GM19351 (cell line): ENCODE results near the gene LDHA.

Experiments used
- ATAC-seq: cut with Tn5 transposase; IDR thresholded peaks from one replicate; pipeline ENCODE4 v1.9.1; 2021; ENCODE audit warnings: mild to moderate bottlenecking, moderate library complexity; ENCODE audit not compliant: unreplicated experiment

LDHA gene

DNA sequence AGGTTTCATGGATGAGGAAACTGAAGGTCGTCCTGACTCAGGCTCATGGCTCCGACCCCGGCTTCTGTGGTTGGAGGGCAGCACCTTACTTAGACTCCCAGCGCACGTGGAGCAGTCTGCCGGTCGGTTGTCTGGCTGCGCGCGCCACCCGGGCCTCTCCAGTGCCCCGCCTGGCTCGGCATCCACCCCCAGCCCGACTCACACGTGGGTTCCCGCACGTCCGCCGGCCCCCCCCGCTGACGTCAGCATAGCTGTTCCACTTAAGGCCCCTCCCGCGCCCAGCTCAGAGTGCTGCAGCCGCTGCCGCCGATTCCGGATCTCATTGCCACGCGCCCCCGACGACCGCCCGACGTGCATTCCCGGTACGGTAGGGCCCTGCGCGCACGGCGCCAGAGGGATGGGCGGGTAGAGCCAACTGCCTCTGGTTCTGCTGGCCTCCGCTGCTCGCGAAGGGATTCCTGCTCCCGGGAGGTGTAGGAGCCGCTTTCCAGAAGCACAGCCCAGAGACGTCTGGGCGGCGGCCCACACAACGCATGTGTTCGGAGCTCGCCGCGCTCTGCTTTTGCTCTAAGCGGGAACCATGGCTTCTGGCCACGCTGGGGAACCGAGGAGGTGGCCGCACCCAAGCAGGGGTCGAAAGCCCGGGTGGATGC, at the start of gene LDHA:
Gene LDHA (plus strand): TSS at position 289 of the 653 bp plus-strand sequence. CDS start 2,280 bp downstream, outside the sequence.
- peak; percentile 74 for ATAC-seq

GRCh38 chr11:18347471-18348125, 46.8 kb upstream of the LDHA start:
- no peak for ATAC-seq

GRCh38 chr11:18352581-18352980, 41.8 kb upstream of the LDHA start:
- ATAC-seq: no peak

DNA sequence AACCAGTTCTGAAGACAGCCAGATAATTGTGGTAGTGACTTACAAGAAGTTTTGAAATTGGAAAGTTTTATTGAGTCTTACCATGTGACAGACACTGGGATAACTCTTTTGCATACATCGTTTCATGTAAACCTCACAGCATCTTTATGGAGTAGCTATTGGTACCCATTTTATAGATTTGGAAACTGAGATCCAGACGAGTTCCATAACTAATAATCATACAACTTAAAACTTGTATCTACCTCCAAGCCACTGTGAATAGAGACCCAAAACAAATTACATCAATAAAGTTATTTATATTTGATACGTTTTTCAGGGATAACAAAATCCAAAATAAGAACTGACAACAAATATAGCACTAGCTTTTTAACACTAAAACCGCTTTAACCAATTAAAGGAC, 35.7 kb upstream of the LDHA start:
- ATAC-seq: no peak

GRCh38 chr11:18361154-18361553, 33.2 kb upstream of the LDHA start:
- no peak for ATAC-seq

- no peak for ATAC-seq
Measured at GRCh38 chr11:18364495-18365073, 29.8 kb upstream of the LDHA start.

- no peak for ATAC-seq
Measured at GRCh38 chr11:18365741-18366140, 28.6 kb upstream of the LDHA start.

- ATAC-seq: no peak
Measured at GRCh38 chr11:18366286-18366685, 28.1 kb upstream of the LDHA start.

DNA sequence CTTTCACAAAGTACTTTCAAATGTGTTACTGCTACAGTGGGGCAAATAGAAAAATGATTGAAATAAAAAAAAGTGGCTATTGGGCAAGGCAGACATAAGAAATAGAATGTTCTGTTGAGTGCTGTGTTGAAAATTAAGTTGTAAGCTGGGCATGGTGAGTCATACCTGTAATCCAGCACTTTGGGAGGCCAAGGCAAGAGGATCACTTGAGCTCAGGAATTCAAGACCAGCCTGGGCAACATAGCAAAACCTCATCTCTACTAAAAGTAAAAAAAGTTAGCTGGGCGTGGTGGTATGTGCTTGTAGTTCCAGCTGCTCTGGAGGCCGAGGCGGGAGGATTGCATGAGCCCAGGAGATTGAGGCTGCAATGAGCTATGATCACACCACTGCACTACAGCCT, 26.9 kb upstream of the LDHA start:
- no peak for ATAC-seq

GRCh38 chr11:18368221-18368620, 26.1 kb upstream of the LDHA start:
- ATAC-seq: no peak

DNA sequence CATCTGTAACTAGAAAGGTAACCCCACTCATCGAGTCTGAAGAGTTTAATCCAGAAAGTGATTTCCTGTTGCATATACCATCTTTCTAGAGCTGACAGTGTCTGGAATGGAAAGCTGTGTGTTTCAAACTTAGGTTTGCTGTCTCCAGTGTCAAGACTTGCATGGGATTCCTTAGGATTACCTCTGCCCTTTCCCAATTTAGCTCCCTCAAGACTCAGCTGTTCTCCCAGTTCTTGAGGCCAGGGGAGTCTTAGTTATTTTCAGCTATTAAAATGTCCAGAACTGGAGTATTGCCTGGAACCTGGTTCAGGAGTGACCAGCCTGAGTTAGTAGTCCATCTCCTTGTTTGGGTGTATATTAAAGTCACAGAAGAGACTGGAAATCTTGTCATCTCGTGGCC, 25.0 kb upstream of the LDHA start:
- no peak for ATAC-seq

DNA sequence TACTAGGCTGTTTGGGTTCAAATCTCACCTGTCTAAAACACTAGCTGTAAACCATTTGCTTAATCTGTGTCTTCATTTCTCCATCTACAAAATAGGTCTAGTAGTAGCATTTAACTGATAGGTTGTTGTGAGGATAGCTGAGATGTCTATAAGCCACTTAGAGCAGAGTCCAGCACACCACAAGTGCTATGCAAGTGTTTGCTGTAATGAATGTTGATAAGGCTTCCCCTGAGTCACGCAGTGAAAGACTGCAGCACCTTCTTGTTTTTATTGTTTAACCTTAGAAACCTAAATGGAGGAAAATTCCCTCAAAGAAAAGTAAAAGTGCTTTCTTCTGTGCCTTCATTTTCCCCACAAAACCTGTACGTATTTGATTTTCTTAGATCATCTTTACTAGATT, 23.1 kb upstream of the LDHA start:
- no peak for ATAC-seq

DNA sequence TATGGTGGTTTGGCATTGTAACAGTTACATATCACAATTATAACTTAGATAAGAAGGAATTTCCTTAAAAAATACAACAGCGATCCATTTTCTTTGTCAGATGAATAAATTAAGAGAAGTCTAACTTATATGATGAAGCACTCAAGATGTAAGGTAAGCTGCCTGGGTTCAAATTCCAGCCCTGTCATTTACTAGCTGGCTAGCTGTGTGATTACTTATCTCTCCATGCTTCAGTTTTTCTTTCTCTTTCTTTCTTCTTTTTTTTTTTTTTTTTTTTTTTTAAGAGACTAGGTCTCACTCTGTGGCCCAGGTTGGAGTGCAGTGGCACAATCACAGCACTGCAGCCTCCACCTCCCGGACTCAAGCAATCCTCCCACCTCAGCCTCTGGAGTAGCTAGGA, 22.2 kb upstream of the LDHA start:
- no peak for ATAC-seq

- no peak for ATAC-seq
Measured at GRCh38 chr11:18374956-18375355, 19.4 kb upstream of the LDHA start.

DNA sequence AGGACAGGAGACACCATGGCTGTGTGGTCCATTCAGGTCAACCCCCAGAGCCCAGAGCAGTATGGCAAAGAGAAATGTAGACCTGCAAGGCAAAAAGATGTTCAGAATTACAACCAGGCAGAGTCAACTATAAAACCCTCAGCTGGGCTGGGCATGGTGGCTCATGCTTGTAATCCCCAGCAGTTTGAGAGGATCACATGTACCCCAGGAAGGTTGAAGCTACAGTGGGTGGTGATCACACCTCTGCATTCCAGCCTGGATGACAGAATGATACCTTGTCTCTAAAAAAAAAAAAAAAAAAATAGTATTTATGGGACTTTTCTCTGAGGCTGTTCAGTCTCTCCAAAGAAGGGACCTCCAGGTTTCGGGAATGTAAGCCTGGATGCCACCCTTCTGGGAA, 18.4 kb upstream of the LDHA start:
- no peak for ATAC-seq

- ATAC-seq: no peak
Measured at GRCh38 chr11:18379201-18379600, 15.2 kb upstream of the LDHA start.

DNA sequence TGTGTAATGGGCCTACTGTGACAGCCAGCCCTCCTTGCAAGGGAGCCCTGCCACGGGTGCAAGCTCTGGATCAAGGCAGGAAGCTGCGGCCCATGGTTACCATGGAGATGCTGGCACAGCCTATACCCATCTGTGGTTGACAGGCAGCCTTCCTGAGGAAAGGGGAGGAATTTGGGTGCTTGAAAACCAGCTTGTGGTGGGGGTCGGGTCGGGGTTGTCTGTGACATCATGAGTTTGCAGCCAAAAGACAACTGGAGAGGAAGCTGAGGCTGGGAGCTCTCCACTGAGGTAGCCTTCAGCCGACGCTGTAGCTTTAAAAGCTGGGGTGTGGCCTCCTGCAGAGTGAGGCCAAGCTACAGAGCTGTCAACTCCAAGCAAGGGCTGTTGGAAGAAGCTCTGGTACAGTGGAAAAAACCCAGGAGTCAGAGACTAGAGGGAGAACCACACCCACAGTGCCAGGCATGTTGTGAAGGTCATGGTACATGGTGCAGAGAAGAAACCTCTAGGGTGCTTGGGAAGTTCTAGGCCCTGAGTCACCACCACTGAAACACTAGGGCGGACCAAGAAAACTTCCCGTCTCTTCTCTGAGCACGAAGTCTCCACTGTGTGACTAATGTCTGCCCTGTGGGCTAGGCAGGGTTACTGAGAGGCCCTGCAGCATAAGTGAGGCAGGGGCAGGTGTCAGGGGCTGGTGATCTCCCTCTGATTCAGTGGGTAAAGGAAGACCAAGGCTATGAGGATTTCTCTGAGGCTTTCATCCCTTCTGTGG, 10.8 kb upstream of the LDHA start:
- ATAC-seq: peak; percentile 82

GRCh38 chr11:18384157-18384641, 10.2 kb upstream of the LDHA start:
- ATAC-seq: peak; percentile 75

GRCh38 chr11:18390088-18390487, 4.3 kb upstream of the LDHA start:
- ATAC-seq: no peak

- no peak for ATAC-seq
Measured at GRCh38 chr11:18392434-18393321, 1.7 kb upstream of the LDHA start.
